ENCODE results near the gene PEPD. TPM values are rescaled to one million over a fixed set of nuclear protein-coding genes. Genes with fewer than 3 reads are reported as not detected.
A peak's percentile ranks its signal among the peaks of the same experiment; 100 is the strongest.

The PEPD gene
- total RNA-seq, 4 donors from 2014 or later: 116 to 1,166 (median 748) TPM

DNA sequence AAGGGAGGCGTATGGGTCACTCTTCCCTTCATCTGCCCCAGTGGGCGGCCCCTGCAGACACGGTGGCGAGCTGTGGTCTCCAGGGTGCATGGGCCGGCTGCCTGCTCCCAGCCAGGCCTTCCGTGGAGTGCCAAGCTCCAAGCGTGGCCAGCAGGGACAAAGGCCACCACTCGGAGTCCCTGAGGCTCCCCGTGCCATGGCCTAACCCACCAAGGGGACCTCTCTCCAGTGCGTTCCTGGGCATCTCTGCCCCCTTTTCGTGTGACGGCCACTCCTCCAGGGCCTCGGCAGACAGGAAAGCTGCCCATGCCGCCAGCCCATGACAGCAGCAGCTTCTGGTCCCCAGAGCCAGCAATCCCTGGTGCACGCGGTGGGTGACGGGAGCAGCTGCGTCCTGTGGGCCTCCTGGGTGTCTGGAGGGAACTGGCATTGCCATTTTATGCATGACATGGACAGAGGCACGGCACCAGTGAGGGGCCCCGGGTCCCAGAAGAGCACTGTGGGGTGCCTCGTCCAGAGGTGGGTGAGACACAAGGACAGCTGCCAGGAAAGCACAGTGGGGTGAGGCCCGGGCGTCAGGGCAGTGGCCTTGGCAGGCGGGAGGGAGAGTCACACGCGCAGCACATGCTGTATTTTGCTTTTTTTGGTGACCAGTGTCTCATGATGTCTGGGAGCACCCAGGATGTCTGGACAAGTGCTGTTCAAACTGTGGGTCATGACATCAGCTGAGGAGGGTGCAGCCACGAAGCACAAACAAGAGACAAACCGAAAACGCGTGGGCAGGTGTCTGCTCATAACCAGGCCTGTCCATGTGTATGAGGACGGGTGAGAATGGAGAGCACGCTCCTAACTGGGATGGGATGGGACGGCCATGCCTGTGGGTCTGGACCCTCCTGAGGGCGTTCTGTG lies 115.8 kb downstream of the PEPD start:
- H3K27me3 ChIP-seq: no peaks in the 10 kb centered on the region
- DNase-seq: peak in 1 of 3 donors; percentile 48
- H3K36me3 ChIP-seq: peaks cover 0 to 19% (median 0%) of the 10 kb centered on the region in 3 donors
- H3K4me1 ChIP-seq: peaks cover 0 to 38% (median 0%) of the 10 kb centered on the region in 4 donors
- H3K9me3 ChIP-seq: no peaks in the 10 kb centered on the region
- TF ChIP-seq POLR2A (IDR thresholded peaks at IDR 0.05): no peak
- TF ChIP-seq CTCF (IDR thresholded peaks at IDR 0.05): no peak
- no peak overlapping the region for H3K4me3 ChIP-seq
- no peak overlapping the region for H3K27ac ChIP-seq

GRCh38 chr19:33405254-33405552 lies 116.4 kb downstream of the PEPD start:
- H3K4me1 ChIP-seq: peaks cover 0 to 38% (median 0%) of the 10 kb centered on the region in 4 donors
- H3K36me3 ChIP-seq: peaks cover 0 to 15% (median 0%) of the 10 kb centered on the region in 3 donors
- H3K27ac ChIP-seq: no peak overlapping the region
- no peaks in the 10 kb centered on the region for H3K9me3 ChIP-seq
- no peaks in the 10 kb centered on the region for H3K27me3 ChIP-seq
- no peak overlapping the region for H3K4me3 ChIP-seq
- no peak for TF ChIP-seq POLR2A (IDR thresholded peaks at IDR 0.05)
- no peak for DNase-seq

DNA sequence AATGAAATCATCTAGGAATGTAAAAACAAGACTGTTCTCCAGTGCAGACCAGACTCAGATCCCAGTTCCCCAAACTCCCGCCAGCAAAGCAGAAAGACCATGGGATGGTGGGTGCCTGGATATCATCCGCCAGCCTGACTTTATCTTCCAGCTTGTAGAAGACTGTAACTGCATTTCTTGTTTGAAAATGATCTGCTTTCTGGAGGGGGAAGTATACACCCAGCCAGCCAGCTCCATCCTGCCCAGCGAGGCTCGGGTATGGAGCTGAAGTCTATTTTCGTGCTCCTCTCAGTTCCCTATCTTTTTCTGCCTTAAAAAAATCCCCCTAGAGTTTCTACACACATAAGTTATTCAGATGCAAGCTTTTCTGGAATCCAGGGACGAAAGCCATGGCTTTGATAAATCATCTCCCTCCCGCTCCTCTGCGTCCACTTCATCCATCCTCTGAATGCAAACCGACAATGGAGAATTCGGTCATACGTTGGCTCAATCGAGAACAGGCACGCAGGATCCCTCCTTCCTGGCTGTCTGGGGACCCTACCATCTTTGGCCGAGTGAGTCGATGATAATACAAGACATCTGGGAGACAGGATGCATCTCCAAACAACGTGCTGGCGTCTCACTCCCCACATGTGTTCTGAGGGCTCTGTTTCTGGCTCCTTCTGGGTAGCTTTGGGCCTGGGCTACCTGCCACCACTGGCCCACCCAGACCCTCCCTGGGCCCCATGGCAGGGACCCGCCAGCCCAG lies 116.9 kb downstream of the PEPD start:
- peak in 2 of 3 donors; percentile 43 to 46 for DNase-seq
- peaks cover 0 to 14% (median 0%) of the 10 kb centered on the region in 3 donors for H3K36me3 ChIP-seq
- no peak overlapping the region for H3K4me3 ChIP-seq
- TF ChIP-seq POLR2A (IDR thresholded peaks at IDR 0.05) (no peak), CTCF (IDR thresholded peaks at IDR 0.05) (no peak)
- no peaks in the 10 kb centered on the region for H3K27me3 ChIP-seq
- no peaks in the 10 kb centered on the region for H3K9me3 ChIP-seq
- H3K27ac ChIP-seq: peak overlapping the region in 1 of 4 donors; percentile 84
- peaks cover 0 to 38% (median 0%) of the 10 kb centered on the region in 4 donors for H3K4me1 ChIP-seq

- TF ChIP-seq POLR2A (IDR thresholded peaks at IDR 0.05): no peak
- no peak for TF ChIP-seq CTCF (IDR thresholded peaks at IDR 0.05)
- Histone ChIP-seq H3K4me1 (peaks cover 0 to 38% (median 0%) of the 10 kb centered on the region in 4 donors), H3K36me3 (peaks cover 0 to 10% (median 0%) of the 10 kb centered on the region in 3 donors), H3K4me3 (no peak overlapping the region), H3K9me3 (no peaks in the 10 kb centered on the region), H3K27ac (peak overlapping the region in 3 of 4 donors; percentile 5 to 84 (median 26)), H3K27me3 (no peaks in the 10 kb centered on the region)
- no peak for DNase-seq
These were observed 117.7 kb downstream of the PEPD start for GRCh38 chr19:33403973-33404304.

- Histone ChIP-seq H3K4me1 (peaks cover 0 to 38% (median 0%) of the 10 kb centered on the region in 4 donors), H3K27me3 (no peaks in the 10 kb centered on the region), H3K4me3 (no peak overlapping the region), H3K9me3 (no peaks in the 10 kb centered on the region), H3K27ac (peak overlapping the region in 3 of 4 donors; percentile 5 to 84 (median 26)), H3K36me3 (peaks cover 0 to 10% (median 0%) of the 10 kb centered on the region in 3 donors)
- DNase-seq: peak in 2 of 3 donors; percentile 80 to 81
- no peak for TF ChIP-seq CTCF (IDR thresholded peaks at IDR 0.05)
- TF ChIP-seq POLR2A (IDR thresholded peaks at IDR 0.05): no peak
These were observed 118.2 kb downstream of the PEPD start for GRCh38 chr19:33403221-33403972.

All from Peyer's patch (tissue), 4 donors.